Stimulated activated CD8-positive, alpha-beta memory T cell treated with anti-CD3 and anti-CD28 coated beads, Interleukin-15, amount 100 ng/mL, for 24 hours (primary cell): ENCODE measurements around the gene ABCA3.
"Not testable (repeated sequence)": the region's sequence is repeated elsewhere in the genome, so short reads cannot be mapped to it uniquely, and the experiment has no call there.

Source experiments
- DNase-seq: peaks from one replicate; pipeline ENCODE4 v3.0.0-alpha.2; 2020; ENCODE audit warnings: low read depth

ABCA3 gene

DNA sequence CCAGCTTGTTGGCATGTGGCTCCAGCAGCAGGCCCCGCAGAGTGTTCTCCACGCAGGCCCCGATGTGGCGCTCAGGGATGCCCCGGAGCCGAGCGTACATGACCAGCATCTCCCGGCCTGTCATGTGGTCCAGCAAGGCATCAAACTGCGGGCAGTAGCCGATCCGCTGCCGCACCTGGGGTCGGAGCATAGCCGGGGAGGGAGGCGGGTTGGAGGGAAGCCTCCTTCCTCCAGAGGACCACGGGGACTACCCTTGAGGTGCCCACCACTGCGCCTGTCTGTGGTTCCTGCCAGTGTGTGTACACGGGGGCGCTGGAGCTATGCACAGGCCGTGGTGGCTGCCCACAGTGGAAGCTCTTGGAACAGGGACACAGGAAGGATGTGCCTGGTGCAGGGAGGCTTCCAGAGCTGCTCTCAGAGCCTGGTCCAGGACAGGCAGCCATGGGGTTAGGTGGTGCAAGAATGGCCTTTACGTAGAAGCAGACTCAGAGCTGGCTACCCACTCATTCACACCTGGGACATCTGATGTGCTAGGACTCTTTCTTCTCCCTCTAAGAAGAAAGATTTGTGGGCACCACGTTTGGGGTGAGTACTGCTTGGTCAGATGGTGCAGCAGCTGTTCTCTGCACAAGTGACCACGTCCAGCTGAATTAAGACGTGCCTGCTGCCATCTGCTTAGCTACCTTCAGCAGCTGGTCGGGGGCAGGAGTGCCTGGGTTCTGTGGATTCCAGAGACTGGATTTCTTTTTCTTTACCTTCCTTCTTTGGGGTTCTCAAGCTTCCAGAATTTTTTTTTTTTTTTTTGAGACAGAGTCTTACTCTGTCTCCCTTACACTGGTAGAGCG is 61.4 kb downstream of the ABCA3 start:
- no peak for DNase-seq

GRCh38 chr16:2278272-2278608 is 62.3 kb downstream of the ABCA3 start:
- no peak for DNase-seq

GRCh38 chr16:2277466-2278271 is 62.9 kb downstream of the ABCA3 start:
- no peak for DNase-seq

DNA sequence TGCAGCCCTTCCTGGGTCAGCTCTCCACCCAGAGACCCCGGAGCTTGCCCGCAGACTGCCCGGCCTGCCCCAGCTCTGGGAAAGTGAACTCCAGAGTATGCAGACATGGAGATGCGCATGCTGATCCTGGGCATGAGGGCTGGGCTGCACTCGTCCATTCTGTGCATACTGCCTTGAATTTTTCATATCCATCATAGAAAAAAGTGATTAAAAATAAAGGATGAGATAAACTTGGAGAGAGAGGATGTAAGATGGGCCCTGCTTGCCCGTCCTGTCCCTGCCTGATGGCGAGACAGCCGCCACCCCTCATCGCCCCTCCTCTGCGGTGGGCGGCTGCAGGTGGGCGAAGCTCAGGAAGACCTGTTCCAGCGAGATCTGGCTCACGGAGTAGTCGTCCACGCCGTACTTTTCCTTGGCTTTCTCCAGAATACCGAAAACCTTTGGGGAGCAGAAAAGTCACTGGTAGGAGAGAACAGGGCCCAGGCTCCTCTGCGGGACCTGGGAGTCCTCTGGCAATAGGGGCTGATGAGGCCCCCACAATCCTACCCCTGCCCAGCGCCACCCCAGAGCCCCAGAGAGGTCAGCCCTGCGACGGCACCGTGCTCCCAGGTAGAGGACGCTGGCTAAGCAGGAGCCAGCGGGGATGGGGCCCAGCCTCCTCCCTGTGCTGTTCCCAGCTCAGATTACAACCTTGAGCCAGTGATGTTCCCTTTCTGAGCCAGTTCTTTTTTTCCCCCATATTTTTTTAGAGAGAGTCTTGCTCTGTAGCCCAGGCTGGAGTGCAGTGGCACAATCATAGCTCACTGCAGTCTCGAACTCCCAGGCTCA is 63.9 kb downstream of the ABCA3 start:
- DNase-seq: no peak

DNA sequence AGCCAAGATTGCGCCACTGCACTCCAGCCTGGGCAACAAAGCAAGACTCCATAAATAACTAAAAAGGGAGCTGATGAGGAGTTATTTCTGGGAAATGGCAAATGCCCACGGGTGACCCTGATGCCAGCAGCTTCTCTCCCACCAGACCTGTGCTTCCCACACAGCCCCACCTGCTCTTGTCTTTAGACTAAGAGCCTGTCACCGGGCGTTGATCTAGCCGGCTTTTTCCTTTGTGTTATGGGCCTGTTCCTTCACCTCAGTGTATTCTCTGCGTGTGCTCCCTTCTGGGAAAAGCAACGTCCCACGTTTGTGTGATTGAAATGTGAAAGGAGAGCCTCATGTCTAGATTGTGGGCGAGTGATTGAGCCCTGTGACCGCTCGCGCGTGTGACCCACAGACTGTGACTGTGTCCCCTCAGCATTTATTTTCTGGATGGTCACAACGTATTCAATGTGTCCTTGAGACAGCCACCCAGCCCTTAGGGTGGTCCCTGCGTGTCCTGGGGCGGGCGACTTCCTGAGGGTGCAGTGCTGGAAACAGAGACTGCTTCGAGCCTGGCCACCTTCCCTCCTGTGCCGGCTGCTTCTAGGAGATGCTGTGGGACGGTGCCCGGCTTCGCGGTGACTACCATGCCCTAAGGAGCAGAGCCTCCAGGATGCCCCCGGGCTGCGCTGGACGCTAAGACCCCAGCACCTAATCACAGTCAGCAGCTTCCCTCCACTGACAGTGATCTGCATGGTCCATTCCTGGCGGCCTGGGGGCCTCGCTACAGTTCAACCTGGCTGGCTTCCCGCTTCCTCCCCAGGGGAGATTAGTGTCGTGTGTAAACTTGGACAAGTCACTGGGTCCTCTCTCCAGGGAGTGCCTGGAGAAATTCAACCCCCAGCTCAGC is 64.8 kb downstream of the ABCA3 start:
- DNase-seq: no peak

- no peak for DNase-seq
Observed at GRCh38 chr16:2273931-2274330, 66.6 kb downstream of the ABCA3 start.

DNA sequence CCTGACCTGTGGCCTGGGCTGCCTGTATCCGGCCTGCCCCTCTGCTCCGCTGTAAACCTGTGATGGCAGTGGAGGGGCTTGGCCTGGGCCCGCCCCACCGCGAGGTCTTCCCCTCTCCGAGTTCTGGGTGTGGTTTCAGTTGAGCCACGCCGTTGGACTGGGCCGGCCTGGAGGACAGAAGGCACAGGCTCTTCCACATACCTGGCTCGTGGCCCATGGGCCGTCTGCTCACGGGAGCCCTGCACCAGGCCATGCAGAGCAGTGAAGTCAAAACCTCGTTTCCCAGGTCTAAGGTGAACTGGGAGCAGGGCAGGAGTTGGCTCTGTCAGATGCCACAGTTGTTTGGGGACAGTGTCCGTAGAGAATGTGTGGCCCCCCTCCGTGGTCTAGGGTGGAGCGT is 67.0 kb downstream of the ABCA3 start:
- DNase-seq: no peak

- DNase-seq: no peak
Observed at GRCh38 chr16:2271848-2272461, 68.6 kb downstream of the ABCA3 start.

DNA sequence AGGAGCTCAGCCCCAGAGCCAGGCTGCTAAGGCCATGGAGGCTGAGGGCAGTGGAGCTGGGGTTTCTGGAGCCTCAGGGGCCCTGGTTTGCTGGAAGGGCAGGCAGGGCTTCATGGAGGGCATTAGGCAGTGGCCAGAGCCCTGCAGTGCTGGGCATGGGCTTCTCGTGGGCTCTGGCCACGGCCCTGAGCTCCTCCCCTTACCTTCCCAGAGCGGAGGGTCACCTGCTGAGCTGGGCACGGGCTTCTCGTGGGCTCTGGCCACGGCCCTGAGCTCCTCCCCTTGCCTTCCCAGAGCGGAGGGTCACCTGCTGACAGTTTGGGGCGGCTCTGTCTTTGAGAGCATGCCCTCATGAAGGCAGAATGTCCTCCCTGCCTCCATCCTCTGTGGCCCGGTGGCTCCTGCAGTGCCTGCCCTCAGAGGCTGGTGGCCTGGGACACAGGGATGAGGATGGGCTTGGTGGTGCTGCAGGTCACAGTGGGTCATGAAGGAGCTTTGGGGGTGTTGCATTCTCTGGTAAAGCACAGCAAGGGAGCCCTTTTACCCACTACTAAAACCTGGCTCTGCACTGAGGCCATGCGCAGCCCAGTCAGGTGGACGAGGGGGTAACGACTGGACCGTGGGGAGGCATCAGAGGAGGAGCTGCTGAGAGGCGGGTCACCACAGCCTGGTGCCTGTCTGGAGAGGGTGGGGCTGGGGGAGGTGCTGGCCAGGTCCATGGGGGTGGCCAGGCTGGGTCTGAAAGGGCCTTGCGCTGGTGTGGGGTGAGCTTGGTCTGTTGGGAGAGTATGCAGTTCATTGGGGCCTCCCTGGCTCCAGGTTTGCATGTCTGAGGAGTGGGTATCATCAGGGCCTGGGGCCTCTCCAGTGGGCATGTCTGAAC is 69.7 kb downstream of the ABCA3 start:
- no peak for DNase-seq

- DNase-seq: no peak
Observed at GRCh38 chr16:2270070-2270462, 70.5 kb downstream of the ABCA3 start.

GRCh38 chr16:2267913-2268666 is 72.4 kb downstream of the ABCA3 start, which contains the start of gene RNPS1:
RNPS1 (minus strand) TSS chr16:2268126; CDS start chr16:2264643, 3,483 bp downstream.
- DNase-seq: peak; percentile 98

DNA sequence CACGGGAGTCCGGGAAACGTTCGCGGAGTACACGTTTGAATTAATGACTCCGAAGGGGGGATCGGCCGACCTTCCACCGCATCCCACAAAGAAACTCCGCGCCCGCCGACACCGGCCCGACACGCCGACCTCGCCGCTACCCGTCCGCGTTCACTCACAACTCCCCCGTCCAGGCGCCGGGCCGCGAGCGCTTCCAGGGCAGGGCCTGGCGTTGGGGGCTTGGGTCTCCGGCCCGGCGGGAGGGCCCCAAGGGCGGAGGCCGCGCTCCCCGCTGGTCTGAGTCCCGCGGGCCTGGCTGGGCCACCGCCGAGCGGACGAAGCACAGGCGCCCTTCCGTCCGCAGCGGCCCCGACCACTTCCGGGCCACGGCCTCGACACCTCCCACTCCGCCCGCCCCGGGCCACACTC is 73.0 kb downstream of the ABCA3 start:
- not testable (repeated sequence) for DNase-seq

- not testable (repeated sequence) for DNase-seq
Observed at GRCh38 chr16:2266887-2267286, 73.6 kb downstream of the ABCA3 start.

GRCh38 chr16:2263026-2263425 is 77.5 kb downstream of the ABCA3 start:
- DNase-seq: not testable (repeated sequence)

- no peak for DNase-seq
Observed at GRCh38 chr16:2260250-2260649, 80.3 kb downstream of the ABCA3 start.

DNA sequence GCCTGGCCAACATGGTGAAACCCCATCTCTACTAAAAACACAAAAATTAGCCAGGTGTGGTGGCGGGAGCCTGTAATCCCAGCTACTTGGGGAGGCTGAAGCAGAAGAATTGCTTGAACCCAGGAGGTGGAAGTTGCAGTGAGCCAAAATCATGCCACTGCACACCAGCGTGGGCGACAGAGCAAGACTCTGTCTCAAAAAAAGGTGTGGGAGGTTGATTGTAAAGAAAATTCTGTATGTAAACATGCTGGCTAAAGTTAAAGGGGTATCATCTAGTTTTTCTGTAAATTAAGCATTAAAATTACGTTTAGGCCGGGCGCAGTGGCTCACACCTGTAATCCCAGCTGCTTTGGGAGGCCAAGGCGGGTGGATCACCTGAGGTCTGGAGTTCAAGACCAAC is 82.0 kb downstream of the ABCA3 start:
- DNase-seq: not testable (repeated sequence)

GRCh38 chr16:2257726-2258125 is 82.8 kb downstream of the ABCA3 start:
- DNase-seq: no peak

DNA sequence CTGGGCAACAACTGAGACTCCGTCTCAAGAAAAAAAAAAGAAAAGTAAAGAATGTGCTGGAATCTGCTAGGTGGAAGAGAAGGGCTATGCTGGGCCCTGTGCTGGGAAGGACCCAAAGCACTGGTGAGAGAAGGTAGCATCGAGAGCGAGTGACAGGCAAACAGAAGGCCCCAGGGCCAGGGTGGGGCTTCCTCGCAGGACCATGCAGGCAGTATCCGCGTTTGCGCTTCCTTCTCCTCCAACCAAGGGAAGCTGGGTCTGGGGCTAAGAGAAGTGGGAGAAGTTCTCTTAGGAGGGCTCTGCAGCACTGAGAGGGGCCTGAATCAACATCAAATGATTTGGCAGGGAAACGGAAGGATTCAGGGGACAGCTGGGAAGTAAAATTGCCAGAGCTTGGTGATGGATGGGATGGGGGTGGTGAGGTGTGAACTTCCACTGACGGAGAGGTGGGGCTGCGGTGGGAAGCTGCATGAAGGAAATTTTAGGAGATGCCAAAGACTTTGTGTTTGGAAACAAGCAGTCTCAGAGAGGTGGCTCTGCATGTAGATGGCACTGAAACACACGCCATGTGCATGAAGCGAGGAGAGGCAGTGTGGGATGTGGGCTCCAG is 83.9 kb downstream of the ABCA3 start:
- DNase-seq: no peak

DNA sequence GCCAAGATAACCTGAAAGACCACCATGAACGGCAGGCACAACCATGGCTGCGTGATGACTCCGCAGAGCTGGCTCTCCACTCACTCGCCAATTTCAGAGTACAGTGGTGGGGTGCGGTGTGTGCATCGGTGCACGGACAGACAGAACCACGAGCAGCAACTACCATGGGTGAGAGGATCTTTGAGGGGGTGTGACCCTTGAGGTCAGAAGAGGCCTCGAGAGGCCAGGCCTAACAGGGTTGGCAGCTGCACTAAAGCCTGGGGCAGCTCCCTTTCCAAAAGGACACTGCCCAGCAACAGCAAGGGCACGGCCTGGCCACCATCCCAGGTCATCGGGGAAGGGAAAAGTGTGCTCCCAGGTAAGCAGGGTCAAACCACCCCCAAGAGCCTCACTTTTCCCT is 87.2 kb downstream of the ABCA3 start:
- DNase-seq: no peak
